ENCODE data around the gene RBM48. TPM values are rescaled to one million over a fixed set of nuclear protein-coding genes. Genes with fewer than 3 reads are reported as not detected.
"Not testable (repeated sequence)": the region's sequence is repeated elsewhere in the genome, so short reads cannot be mapped to it uniquely, and the experiment has no call there.

Gene RBM48
- total and polyA plus RNA-seq, 2 of the 8 experiments (the other 6 are each of a cell fraction or from before 2014, with no cell fraction given) = 4.3 to 8.6 TPM

DNA sequence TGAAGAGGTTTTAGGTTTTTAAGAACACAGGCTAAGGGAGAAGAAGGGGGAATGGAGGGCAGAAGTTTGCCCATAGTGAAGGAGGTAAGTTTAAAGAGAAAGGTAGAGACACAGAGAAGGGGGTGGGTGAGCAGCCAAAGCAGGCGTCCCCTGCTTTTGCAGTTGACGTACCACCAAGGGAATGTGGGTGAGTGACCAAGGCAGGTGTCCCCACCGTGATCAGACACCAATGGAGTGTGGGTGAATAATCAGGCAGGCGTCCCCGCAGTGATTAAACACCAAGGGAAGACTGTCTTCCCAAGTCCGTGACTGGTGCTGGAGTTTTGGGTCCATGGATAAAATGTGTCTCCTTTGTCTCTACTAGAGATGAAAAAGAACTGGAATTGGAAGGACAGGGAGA lies 44.4 kb upstream of the RBM48 start:
- H3K14ac ChIP-seq (ENCODE audit: insufficient read length); H4K91ac ChIP-seq (replicated peaks; ENCODE audit: insufficient read length, low read length); H3K56ac ChIP-seq (replicated peaks; ENCODE audit: insufficient read length, low read depth, low read length); CTCF ChIA-PET (ENCODE audit: partially characterized antibody); H3K79me2 ChIP-seq (ENCODE audit: control insufficient read depth in 1 of 2, insufficient read depth in 2 of 2, low read length in 2 of 2); H3K18ac ChIP-seq (ENCODE audit: extremely low read depth, low read length); H2BK12ac ChIP-seq (ENCODE audit: low read depth, low read length); H3K23me2 ChIP-seq (ENCODE audit: low read depth, low read length); H4K8ac ChIP-seq (ENCODE audit: extremely low read depth, insufficient read depth, low read length); H3K27ac ChIP-seq (ENCODE audit: low read depth, low read length); H2AK5ac ChIP-seq (ENCODE audit: low read depth, low read length); DNase-seq (ENCODE audit: low read depth in 1 of 2, low spot score in 2 of 2); H3K4me1 ChIP-seq (replicated peaks in 1 of 4; ENCODE audit: control insufficient read depth in 3 of 4, insufficient read depth in 4 of 4, low read length in 3 of 4); H3K4me2 ChIP-seq (ENCODE audit: insufficient read depth in 1 of 2, low read depth in 2 of 2, low read length in 2 of 2); POLR2A ChIA-PET (ENCODE audit: partially characterized antibody); H2AFZ ChIP-seq (ENCODE audit: low read length); H2BK5ac ChIP-seq (ENCODE audit: low read depth, low read length); H3K23ac ChIP-seq (ENCODE audit: insufficient read length); H3K79me1 ChIP-seq (ENCODE audit: low read depth, low read length); H2BK20ac ChIP-seq (ENCODE audit: low read length); H3K4me3 ChIP-seq (ENCODE audit: extremely low read depth in 1 of 4, insufficient read depth in 2 of 4, low read depth in 3 of 4, low read length in 4 of 4); H3K9ac ChIP-seq (replicated peaks in 1 of 4; ENCODE audit: extremely low read depth in 1 of 4, low read depth in 3 of 4, low read length in 3 of 4); H3K4ac ChIP-seq (replicated peaks; ENCODE audit: insufficient read length, low read depth, low read length); H2BK15ac ChIP-seq (ENCODE audit: low read length); H4K5ac ChIP-seq (ENCODE audit: insufficient read length, low read depth, low read length); FAIRE-seq; H3K27me3 ChIP-seq (replicated peaks in 1 of 4; ENCODE audit: control insufficient read depth in 3 of 4, extremely low read depth in 1 of 4, insufficient read depth in 3 of 4, low read length in 3 of 4); H4K20me1 ChIP-seq (replicated peaks in 1 of 2; ENCODE audit: control insufficient read depth in 1 of 2, insufficient read depth in 2 of 2, low read length in 2 of 2); H3K9me3 ChIP-seq (ENCODE audit: insufficient read depth in 2 of 2, low read depth in 1 of 2, low read length in 1 of 2); H2BK120ac ChIP-seq (replicated peaks; ENCODE audit: low read depth, low read length): not testable (repeated sequence)
- peaks cover 0 to 27% (median 7%) of the 10 kb centered on the region in 4 experiments; a peak in 5 of 8 replicates for H3K36me3 ChIP-seq (ENCODE audit: control insufficient read depth in 2 of 4, insufficient read depth in 4 of 4, low read length in 3 of 4)
- 88% methylated on average over 6 of the region's 6 CpGs; no CpG with 5 or more reads in 1 of the 2 experiments for WGBS, 2 experiments (ENCODE audit: extremely low coverage in 1 of 2, insufficient coverage in 1 of 2, insufficient read length in 1 of 2, insufficient replicate concordance in 2 of 2, low coverage in 1 of 2, low lambda C conversion rate in 2 of 2, missing lambda C conversion rate in 1 of 2)

All from H1 (cell line).